ENCODE results near the gene KCTD13.
"Not testable (repeated sequence)": the region's sequence is repeated elsewhere in the genome, so short reads cannot be mapped to it uniquely, and the experiment has no call there.

The KCTD13 gene

GRCh38 chr16:29925781-29926710, at the start of gene KCTD13:
KCTD13 (minus strand) TSS chr16:29926226; CDS start chr16:29926033, 193 bp downstream.
- peak; percentile 86 to 89 for DNase-seq

GRCh38 chr16:29975134-29975538, 49.1 kb upstream of the KCTD13 start:
- DNase-seq = no peak

GRCh38 chr16:29974291-29975133, 48.5 kb upstream of the KCTD13 start:
- DNase-seq = peak in 1 of 2 donors; percentile 20

- peak; percentile 95 to 98 for DNase-seq
Observed at GRCh38 chr16:29973384-29974246, 47.6 kb upstream of the KCTD13 start, which contains the start of gene TAOK2. TAOK2 (plus strand) TSS chr16:29973868; CDS start chr16:29977773, 3,905 bp downstream.

GRCh38 chr16:29972992-29973383, 47.0 kb upstream of the KCTD13 start:
- no peak for DNase-seq

- DNase-seq = no peak
Observed at GRCh38 chr16:29972500-29972899, 46.5 kb upstream of the KCTD13 start.

- DNase-seq = no peak
Observed at GRCh38 chr16:29971304-29971703, 45.3 kb upstream of the KCTD13 start.

GRCh38 chr16:29968205-29968604, 42.2 kb upstream of the KCTD13 start:
- DNase-seq = no peak

- no peak for DNase-seq
Observed at GRCh38 chr16:29963021-29963743, 37.2 kb upstream of the KCTD13 start.

GRCh38 chr16:29962344-29962994, 36.4 kb upstream of the KCTD13 start:
- DNase-seq = no peak

- peak; percentile 93 to 94 for DNase-seq
Observed at GRCh38 chr16:29961479-29962343, 35.7 kb upstream of the KCTD13 start, which contains the start of gene TMEM219. TMEM219 (plus strand) TSS chr16:29962079; CDS start chr16:29963144, 1,065 bp downstream.

GRCh38 chr16:29961127-29961478, 35.1 kb upstream of the KCTD13 start:
- DNase-seq = no peak

GRCh38 chr16:29959821-29960220, 33.8 kb upstream of the KCTD13 start:
- not testable (repeated sequence) for DNase-seq

GRCh38 chr16:29959293-29959692, 33.3 kb upstream of the KCTD13 start:
- DNase-seq = no peak

- DNase-seq = no peak
Observed at GRCh38 chr16:29958756-29959155, 32.7 kb upstream of the KCTD13 start.

GRCh38 chr16:29951625-29952365, 25.8 kb upstream of the KCTD13 start:
- no peak for DNase-seq

GRCh38 chr16:29950806-29951461, 24.9 kb upstream of the KCTD13 start:
- DNase-seq = no peak

- no peak for DNase-seq
Observed at GRCh38 chr16:29947897-29948296, 21.9 kb upstream of the KCTD13 start.

Measured in stimulated activated CD4-positive, alpha-beta T cell treated with anti-CD3 and anti-CD28 coated beads, Interleukin-2, amount 100 ng/mL, for 24 hours (primary cell).